IMR-90 (cell line): ENCODE results near the gene IL16. TPM values are rescaled to one million over a fixed set of nuclear protein-coding genes. Genes with fewer than 3 reads are reported as not detected.

Experiments used
- ATAC-seq: fragments of 200-7000 bp; cut with Tn5 transposase; 2 replicates; pipeline ENCODE4 v1.9.1; 2020; ENCODE audit warnings: low read depth, mild to moderate bottlenecking, moderate library complexity
- BruUV-seq: library from RNA; stranded (reverse); fragments of 400-500 nt; replicated peaks from 2 replicates; lab custom pipeline; 2021; lab: Mats Ljungman, UMichigan
- CTCF ChIA-PET: fragments of 300-600 bp; formaldehyde crosslinking; extraction: SDS; loops from one replicate; lab custom pipeline; 2021; ENCODE audit warnings: antibody characterized with exemption; lab: Yijun Ruan, JAX
- POLR2A ChIA-PET: fragments of 300-600 bp; sonication (Branson Sonifier 250); formaldehyde crosslinking; loops from one replicate; lab custom pipeline; 2022; ENCODE audit warnings: antibody characterized with exemption; ENCODE audit not compliant: unreplicated experiment; lab: Charles Lee
- DNase-seq: peaks from one replicate; pipeline ENCODE4 v3.0.0; 2013
- H2AFZ ChIP-seq: replicated peaks from 2 replicates; pipeline ENCODE3; 2013; ENCODE audit warnings: low read length, mild to moderate bottlenecking; ENCODE audit not compliant: poor library complexity
- H2AK5ac ChIP-seq: 2 replicates; pipeline ENCODE4 v1.6.1; 2013; ENCODE audit warnings: low read depth, low read length, inconsistent platforms
- H2AK9ac ChIP-seq: replicated peaks from 2 replicates; pipeline ENCODE3; 2013; ENCODE audit warnings: mild to moderate bottlenecking, low read depth, low read length, moderate library complexity; ENCODE audit not compliant: poor library complexity
- H2BK120ac ChIP-seq: 2 replicates; pipeline ENCODE4 v1.6.1; 2013; ENCODE audit warnings: low read depth, low read length, inconsistent platforms
- H2BK15ac ChIP-seq: 3 replicates; pipeline ENCODE4 v1.6.1; 2013; ENCODE audit warnings: low read depth, low read length, inconsistent platforms
- H2BK20ac ChIP-seq: 2 replicates; pipeline ENCODE4 v1.6.1; 2013; ENCODE audit warnings: low read depth, mild to moderate bottlenecking, inconsistent platforms, low read length, moderate library complexity
- H2BK5ac ChIP-seq: 2 replicates; pipeline ENCODE4 v1.6.1; 2013; ENCODE audit warnings: mild to moderate bottlenecking, low read depth, low read length, inconsistent platforms; ENCODE audit not compliant: poor library complexity, severe bottlenecking
- H3K14ac ChIP-seq: replicated peaks from 2 replicates; pipeline ENCODE4 v1.6.1; 2013; ENCODE audit warnings: low read depth, low read length, inconsistent platforms
- H3K18ac ChIP-seq: 2 replicates; pipeline ENCODE4 v1.6.1; 2013; ENCODE audit warnings: low read depth, low read length, control low read depth
- H3K23ac ChIP-seq: 2 replicates; pipeline ENCODE4 v1.6.1; 2013; ENCODE audit warnings: low read depth, low read length, inconsistent platforms
- H3K27ac ChIP-seq: 2 replicates; pipeline ENCODE4 v1.5.1; 2013; ENCODE audit warnings: mild to moderate bottlenecking, control low read depth, low read length; ENCODE audit not compliant: insufficient read depth
- H3K27me3 ChIP-seq: 2 replicates; pipeline ENCODE4 v1.6.1; 2013; ENCODE audit warnings: low read length; ENCODE audit not compliant: control insufficient read depth, insufficient read depth
- H3K36me3 ChIP-seq: 2 replicates; pipeline ENCODE4 v1.6.1; 2013; ENCODE audit warnings: low read length, mixed read lengths; ENCODE audit not compliant: control insufficient read depth, insufficient read depth
- H3K4ac ChIP-seq: 2 replicates; pipeline ENCODE4 v1.6.1; 2013; ENCODE audit warnings: low read depth, low read length, inconsistent platforms
- H3K4me1 ChIP-seq: 2 replicates; pipeline ENCODE4 v1.6.1; 2013; ENCODE audit warnings: low read length, mixed read lengths; ENCODE audit not compliant: control insufficient read depth, insufficient read depth
- H3K4me2 ChIP-seq: 2 replicates; pipeline ENCODE4 v1.6.1; 2013; ENCODE audit warnings: low read depth, mild to moderate bottlenecking, control low read depth, low read length, moderate library complexity
- H3K4me3 ChIP-seq: 2 replicates; pipeline ENCODE4 v1.5.1; 2013; ENCODE audit warnings: low read depth, mild to moderate bottlenecking, control low read depth, low read length, moderate library complexity; ENCODE audit not compliant: insufficient read depth
- H3K56ac ChIP-seq: 2 replicates; pipeline ENCODE4 v1.6.1; 2013; ENCODE audit warnings: low read length, inconsistent platforms; ENCODE audit not compliant: insufficient read depth; ENCODE audit errors: extremely low read depth
- H3K79me1 ChIP-seq, 2 experiments: 2 replicates each; pipeline ENCODE4 v1.6.1; 2013; ENCODE audit warnings: low read length in 2 of 2, inconsistent platforms in 1 of 2, low read depth in 1 of 2
- H3K9ac ChIP-seq: 2 replicates; pipeline ENCODE4 v1.6.1; 2013; ENCODE audit warnings: low read depth, low read length, control low read depth
- H3K9me1 ChIP-seq: 2 replicates; pipeline ENCODE4 v1.6.1; 2013; ENCODE audit warnings: low read length, inconsistent platforms; ENCODE audit not compliant: insufficient read depth
- H3K9me3 ChIP-seq: 2 replicates; pipeline ENCODE4 v1.6.1; 2013; ENCODE audit warnings: low read length; ENCODE audit not compliant: control insufficient read depth, insufficient read depth
- H4K20me1 ChIP-seq: 2 replicates; pipeline ENCODE4 v1.6.1; 2013; ENCODE audit warnings: low read length, inconsistent platforms; ENCODE audit not compliant: insufficient read depth
- H4K5ac ChIP-seq: 2 replicates; pipeline ENCODE4 v1.6.1; 2013; ENCODE audit warnings: mild to moderate bottlenecking, low read depth, low read length, control low read depth
- H4K8ac ChIP-seq, 2 experiments: 2 replicates each; pipeline ENCODE4 v1.6.1; 2013; ENCODE audit warnings: low read depth in 2 of 2, low read length in 2 of 2, control low read depth in 1 of 2, inconsistent platforms in 1 of 2
- H4K91ac ChIP-seq: 2 replicates; pipeline ENCODE4 v1.6.1; 2013; ENCODE audit warnings: low read depth, low read length, inconsistent platforms; ENCODE audit not compliant: insufficient read depth
- CEBPB ChIP-seq: IDR thresholded peaks from 2 replicates; pipeline ENCODE4 v1.6.1; 2012; ENCODE audit warnings: low read depth, low read length, improper control_type of control experiment
- FOS ChIP-seq: fragments of 150-350 bp; IDR thresholded peaks from 2 replicates; pipeline ENCODE4 v1.6.1; 2016; ENCODE audit warnings: low read depth, low read length
- MAFK ChIP-seq: IDR thresholded peaks from 2 replicates; pipeline ENCODE4 v1.6.1; 2012; ENCODE audit warnings: low read depth, low read length, improper control_type of control experiment
- MAZ ChIP-seq: IDR thresholded peaks from 2 replicates; pipeline ENCODE4 v1.6.1; 2012; ENCODE audit warnings: low read depth, mild to moderate bottlenecking, low read length, improper control_type of control experiment, moderate library complexity, borderline replicate concordance
- MXI1 ChIP-seq: IDR thresholded peaks from 2 replicates; pipeline ENCODE4 v1.6.1; 2012; ENCODE audit warnings: low read depth, mild to moderate bottlenecking, low read length, moderate library complexity, borderline replicate concordance
- NFE2L2 ChIP-seq: fragments of 150-350 bp; IDR thresholded peaks from 2 replicates; pipeline ENCODE4 v1.6.1; 2016; ENCODE audit warnings: low read depth, mild to moderate bottlenecking, low read length
- POLR2A ChIP-seq: IDR thresholded peaks from 2 replicates; pipeline ENCODE4 v1.6.1; 2012; ENCODE audit warnings: mild to moderate bottlenecking, low read depth, low read length
- RAD21 ChIP-seq: IDR thresholded peaks from 2 replicates; pipeline ENCODE4 v1.6.1; 2012; ENCODE audit warnings: low read length, improper control_type of control experiment
- RCOR1 ChIP-seq: IDR thresholded peaks from 2 replicates; pipeline ENCODE4 v1.6.1; 2012; ENCODE audit warnings: mild to moderate bottlenecking, low read length, improper control_type of control experiment; ENCODE audit not compliant: insufficient replicate concordance
- RFX5 ChIP-seq: IDR thresholded peaks from 2 replicates; pipeline ENCODE4 v1.8.0; 2012; ENCODE audit warnings: low read depth, mild to moderate bottlenecking, low read length, moderate library complexity
- SMC3 ChIP-seq: fragments of 150-350 bp; IDR thresholded peaks from 2 replicates; pipeline ENCODE4 v1.6.1; 2016; ENCODE audit warnings: low read depth, mild to moderate bottlenecking, antibody characterized with exemption, low read length, moderate library complexity
- WGBS, 2 experiments: methylation state at CpG; one replicate each; pipeline versions ENCODE4 v1.1.5 to v1.1.7; 2013; ENCODE audit warnings: missing lambda C conversion rate in 2 of 2; ENCODE audit not compliant: insufficient read length in 1 of 2; ENCODE audit errors: extremely low coverage in 2 of 2; 5-methylcytosine and 5-hydroxymethylcytosine counted together
- dilution Hi-C: fragments of 300-500 bp; cut with HindIII; formaldehyde crosslinking; loops from one replicate; pipeline ENCODE4 v1.14.3; 2018; ENCODE audit warnings: low sequenced_read_pairs; ENCODE audit not compliant: unreplicated experiment
- in situ Hi-C: fragments of 300-500 bp; cut with MboI; formaldehyde crosslinking; loops from 3 replicates; pipeline ENCODE4 v1.14.3; 2019; ENCODE audit warnings: low sequenced_read_pairs, inconsistent platforms, mixed read lengths
- intact Hi-C: fragments of 100-400 bp; cut with micrococcal nuclease; formaldehyde crosslinking; loops from 2 replicates; pipeline ENCODE4 v1.10.0; 2022
- polyA plus RNA-seq, 3 experiments: library from polyadenylated mRNA; depleted of rRNA; stranded (reverse); fragments of >200 nt; gene quantifications; 2 replicates each; pipeline ENCODE4 v1.2.3, GENCODE V29; 2012; ENCODE audit warnings: low replicate concordance in 1 of 3
- total RNA-seq: library from RNA; depleted of rRNA; stranded (reverse); fragments of >200 nt; gene quantifications from 2 replicates; pipeline ENCODE4 v1.2.3, GENCODE V29; 2012
- TF ChIP-seq, protein P1 (sequence below): fragments of 150-350 bp; IDR thresholded peaks from 2 replicates; pipeline ENCODE4 v1.6.1; 2017; ENCODE audit warnings: mild to moderate bottlenecking, antibody characterized with exemption, low read length, low read depth
- TF ChIP-seq, protein P2 (sequence below): conservative IDR thresholded peaks from 2 replicates; pipeline ENCODE4 v1.5.1; 2012; ENCODE audit warnings: mild to moderate bottlenecking, low read depth, low read length, improper control_type of control experiment

Gene IL16
- total and polyA plus RNA-seq, 2 of the 4 experiments (the other 2 are of a cell fraction): 0.18 to 0.27 TPM

GRCh38 chr15:81337241-81337640 is 140.6 kb downstream of the IL16 start:
- Histone ChIP-seq H3K4me3 (no peak overlapping the region), H3K27ac (no peak overlapping the region), H3K79me1 (no peaks in the 10 kb centered on the region), H2BK120ac (no peak overlapping the region), H4K5ac (no peak overlapping the region), H2AFZ (no peak overlapping the region), H3K4me1 (peaks cover 9% of the 10 kb centered on the region), H2AK9ac (no peak overlapping the region), H4K8ac (no peak overlapping the region), H2BK15ac (peak overlapping the region; percentile 21; the same call in 1 of the 3 replicates), H4K91ac (no peak overlapping the region), H3K18ac (no peak overlapping the region), H2BK20ac (no peak overlapping the region), H3K4ac (0 out of 2 replicates have a peak overlapping the region, but pooled peaks have one; percentile 35), H2AK5ac (peak overlapping the region; percentile 3; the same call in 1 of the 2 replicates), H3K23ac (no peak overlapping the region), H3K36me3 (no peaks in the 10 kb centered on the region), H3K9ac (no peak overlapping the region), H3K27me3 (no peaks in the 10 kb centered on the region), H3K56ac (no peak overlapping the region), H3K9me1 (peaks cover 7% of the 10 kb centered on the region; the same call in 1 of the 2 replicates), H2BK5ac (no peak overlapping the region), H4K20me1 (no peaks in the 10 kb centered on the region), H3K9me3 (no peaks in the 10 kb centered on the region), H3K14ac (no peak overlapping the region), H3K4me2 (no peak overlapping the region)
- DNase-seq (no peak), ATAC-seq (no peak)
- dilution Hi-C loops (no loop called here), intact Hi-C loops (no loop called here), in situ Hi-C loops (no loop called here)
- TF ChIP-seq MAFK (no peak), NFE2L2 (no peak), MAZ (no peak), MXI1 (no peak), SMC3 (no peak), RFX5 (no peak), RCOR1 (no peak), CEBPB (no peak), FOS (no peak), RAD21 (no peak), POLR2A (no peak)
- TF ChIP-seq, protein P1, sequence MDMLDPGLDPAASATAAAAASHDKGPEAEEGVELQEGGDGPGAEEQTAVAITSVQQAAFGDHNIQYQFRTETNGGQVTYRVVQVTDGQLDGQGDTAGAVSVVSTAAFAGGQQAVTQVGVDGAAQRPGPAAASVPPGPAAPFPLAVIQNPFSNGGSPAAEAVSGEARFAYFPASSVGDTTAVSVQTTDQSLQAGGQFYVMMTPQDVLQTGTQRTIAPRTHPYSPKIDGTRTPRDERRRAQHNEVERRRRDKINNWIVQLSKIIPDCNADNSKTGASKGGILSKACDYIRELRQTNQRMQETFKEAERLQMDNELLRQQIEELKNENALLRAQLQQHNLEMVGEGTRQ: no peak
- TF ChIP-seq, protein P2, sequence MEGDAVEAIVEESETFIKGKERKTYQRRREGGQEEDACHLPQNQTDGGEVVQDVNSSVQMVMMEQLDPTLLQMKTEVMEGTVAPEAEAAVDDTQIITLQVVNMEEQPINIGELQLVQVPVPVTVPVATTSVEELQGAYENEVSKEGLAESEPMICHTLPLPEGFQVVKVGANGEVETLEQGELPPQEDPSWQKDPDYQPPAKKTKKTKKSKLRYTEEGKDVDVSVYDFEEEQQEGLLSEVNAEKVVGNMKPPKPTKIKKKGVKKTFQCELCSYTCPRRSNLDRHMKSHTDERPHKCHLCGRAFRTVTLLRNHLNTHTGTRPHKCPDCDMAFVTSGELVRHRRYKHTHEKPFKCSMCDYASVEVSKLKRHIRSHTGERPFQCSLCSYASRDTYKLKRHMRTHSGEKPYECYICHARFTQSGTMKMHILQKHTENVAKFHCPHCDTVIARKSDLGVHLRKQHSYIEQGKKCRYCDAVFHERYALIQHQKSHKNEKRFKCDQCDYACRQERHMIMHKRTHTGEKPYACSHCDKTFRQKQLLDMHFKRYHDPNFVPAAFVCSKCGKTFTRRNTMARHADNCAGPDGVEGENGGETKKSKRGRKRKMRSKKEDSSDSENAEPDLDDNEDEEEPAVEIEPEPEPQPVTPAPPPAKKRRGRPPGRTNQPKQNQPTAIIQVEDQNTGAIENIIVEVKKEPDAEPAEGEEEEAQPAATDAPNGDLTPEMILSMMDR: no peak
- no CpG with 5 or more reads among the region's 3 CpGs for whole genome bisulfite sequencing, 2 experiments
- POLR2A ChIA-PET: no interaction called here
- CTCF ChIA-PET: interaction anchor here (0.8 to 1.0 kb wide), 3 partner anchors 10 to 33 kb away, joined by 3 to 4 read pairs (median 3); no protein-coding TSS in a partner anchor
- no TSS peak for BruUV-seq
